Spleen (tissue), 11 donors: ENCODE data around the gene PFDN5. TPM values are rescaled to one million over a fixed set of nuclear protein-coding genes. Genes with fewer than 3 reads are reported as not detected.

ENCODE experiments used
- DNase-seq: peaks from one replicate; pipeline ENCODE4 v3.0.0-alpha.2; 2020
- H3K27ac ChIP-seq, 8 donors: fragments of 200-600 bp; sonication (generic) in 7 of 8; 1 replicate in 4 of 8; 2 replicates in 4 of 8; pipeline versions ENCODE4 v1.5.0 to v1.8.0; 2016 to 2021; ENCODE audit warnings: inconsistent platforms in 4 of 8, mild to moderate bottlenecking in 4 of 8, moderate library complexity in 1 of 8
- H3K27me3 ChIP-seq, 7 donors: fragments of 200-600 bp; sonication (generic) in 6 of 7; replicated peaks in 1 of 7; 1 replicate in 4 of 7; 2 replicates in 3 of 7; pipeline versions ENCODE4 v1.5.0 to v1.8.0; 2016 to 2021; ENCODE audit warnings: inconsistent platforms in 3 of 7, mild to moderate bottlenecking in 1 of 7
- H3K36me3 ChIP-seq, 6 donors: fragments of 200-600 bp; sonication (generic) in 5 of 6; 1 replicate in 4 of 6; 2 replicates in 2 of 6; pipeline versions ENCODE4 v1.5.0 to v1.8.0; 2016 to 2021; ENCODE audit warnings: inconsistent platforms in 2 of 6
- H3K4me1 ChIP-seq, 6 donors: fragments of 200-600 bp; sonication (generic) in 5 of 6; 1 replicate in 3 of 6; 2 replicates in 3 of 6; pipeline versions ENCODE4 v1.5.0 to v1.8.0; 2016 to 2021; ENCODE audit warnings: inconsistent platforms in 3 of 6
- H3K4me3 ChIP-seq, 8 donors: fragments of 200-600 bp; sonication (generic) in 7 of 8; 1 replicate in 4 of 8; 2 replicates in 4 of 8; pipeline versions ENCODE4 v1.5.0 to v1.8.0; 2016 to 2021; ENCODE audit warnings: inconsistent platforms in 4 of 8, mild to moderate bottlenecking in 4 of 8, moderate library complexity in 2 of 8
- H3K9me3 ChIP-seq, 8 donors: fragments of 200-600 bp; sonication (generic) in 7 of 8; 1 replicate in 4 of 8; 2 replicates in 4 of 8; pipeline versions ENCODE4 v1.5.0 to v1.8.0; 2016 to 2021; ENCODE audit warnings: inconsistent platforms in 4 of 8
- CTCF ChIP-seq, 11 experiments: fragments of 200-600 bp in 7 of 11; fragments of 450-650 bp in 4 of 11; sonication (generic) in 4 of 11; IDR thresholded peaks in 8 of 11; conservative IDR thresholded peaks in 3 of 11; 1 replicate in 7 of 11; 2 replicates in 4 of 11; pipeline versions ENCODE4 v1.4.0 to v1.8.0; 2016 to 2021; ENCODE audit warnings: antibody characterized with exemption in 11 of 11, inconsistent platforms in 4 of 11, mild to moderate bottlenecking in 1 of 11
- POLR2A ChIP-seq, 3 donors: fragments of 450-650 bp; IDR thresholded peaks; one replicate each; pipeline ENCODE4 v1.5.1; 2017; ENCODE audit warnings: antibody characterized with exemption in 3 of 3, mild to moderate bottlenecking in 1 of 3
- POLR2AphosphoS5 ChIP-seq, 3 donors: sonication (generic); formaldehyde crosslinking; IDR thresholded peaks; one replicate each; pipeline ENCODE4 v1.5.1; 2017; ENCODE audit warnings: antibody characterized with exemption in 3 of 3
- WGBS, 5 donors: extraction: QIAGEN DNeasy Blood & Tissue Kit in 3 of 5; methylation state at CpG; one replicate each; pipeline versions ENCODE4 v1.1.5 to v1.1.7; 2013 to 2018; 5-methylcytosine and 5-hydroxymethylcytosine counted together
- intact Hi-C: fragments of 100-400 bp; cut with DNase I; formaldehyde crosslinking; loops from one replicate; pipeline ENCODE4 v1.15.0; 2023; ENCODE audit warnings: low total_unique reads
- polyA plus RNA-seq, 3 donors: library from polyadenylated mRNA; stranded (reverse); fragments of 200-250 nt; gene quantifications; one replicate each; pipeline ENCODE4 v1.2.1, GENCODE V29; 2013
- total RNA-seq, 7 donors: library from RNA; depleted of rRNA in 3 of 7; stranded (reverse); fragments of >200 nt in 3 of 7; fragmentation: NEBNext Ultra II Directional in 4 of 7; extraction: Animal tissue kit (Norgen Biotek cat#: 25700) in 4 of 7; gene quantifications; one replicate each; pipeline versions ENCODE4 v1.1.0 to v1.2.1, GENCODE V29; 2016 to 2021
- donor health status: healthy with polysubstance abuse.
- donor health status: DM: no; HTN: no; CAD: no; lungs with moderate emphysema.
- donor health status: DM: no; HTN: no; CAD: no.
- donor health status: Bipolar disorder and iron deficiency.
- donor health status: healthy.
- donor health status: DM: no; HTN: no; CAD: no.
- donor health status: DM: yes; HTN: yes; CAD: no.

The PFDN5 gene
- total and polyA plus RNA-seq, 10 donors, result 399 to 2,525 (median 730) TPM

- Histone ChIP-seq H3K27me3 (no peaks in the 10 kb centered on the region), H3K4me1 (peaks cover 5 to 34% (median 23%) of the 10 kb centered on the region in 6 donors), H3K27ac (peak overlapping the region in 5 of 8 donors; percentile 61 to 80 (median 69)), H3K9me3 (no peaks in the 10 kb centered on the region), H3K36me3 (peaks cover 0 to 6% (median 0%) of the 10 kb centered on the region in 6 donors), H3K4me3 (peak overlapping the region; percentile 44 to 92 (median 72))
- WGBS, 5 donors, result 58 to 67% (median 65%) methylated on average over 17 to 20 of the region's 20 CpGs
- TF ChIP-seq CTCF (IDR thresholded peaks at IDR 0.05 in 8 of 11, conservative IDR thresholded peaks at IDR 0.05 in 3 of 11) (no peak), POLR2A (IDR thresholded peaks at IDR 0.05) (no peak), POLR2AphosphoS5 (IDR thresholded peaks at IDR 0.05) (no peak)
- no peak for DNase-seq
- intact Hi-C loops, result no loop called here
Measured at GRCh38 chr12:53268630-53269562, 26.4 kb upstream of the PFDN5 start.

DNA sequence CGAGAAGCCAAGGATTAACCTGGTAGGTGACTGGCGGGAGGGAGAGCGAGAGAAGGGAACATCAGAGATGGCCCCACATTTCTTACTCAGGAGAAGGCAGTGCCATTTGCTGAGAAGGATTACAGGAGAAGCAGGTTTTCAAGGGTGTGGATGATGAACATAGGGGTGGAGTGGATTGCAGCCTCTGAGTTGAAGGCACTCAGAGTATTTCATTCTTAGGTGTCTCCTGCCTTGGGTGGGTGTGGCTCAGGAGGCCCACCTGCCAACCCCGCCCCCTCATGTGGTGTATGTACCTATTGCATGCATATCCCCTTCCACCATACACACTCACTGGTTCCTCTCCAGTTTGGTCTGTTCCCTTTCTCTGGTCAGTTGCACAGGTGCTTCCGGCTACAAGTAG, 20.9 kb upstream of the PFDN5 start:
- no peaks in the 10 kb centered on the region for H3K27me3 ChIP-seq
- no peak overlapping the region for H3K4me3 ChIP-seq
- H3K27ac ChIP-seq, result no peak overlapping the region
- H3K9me3 ChIP-seq, result no peaks in the 10 kb centered on the region
- peaks cover 0 to 42% (median 0%) of the 10 kb centered on the region in 6 donors for H3K36me3 ChIP-seq
- intact Hi-C loops, result no loop called here
- no peak for TF ChIP-seq POLR2AphosphoS5 (IDR thresholded peaks at IDR 0.05)
- TF ChIP-seq CTCF (IDR thresholded peaks at IDR 0.05 in 8 of 11, conservative IDR thresholded peaks at IDR 0.05 in 3 of 11), result no peak
- TF ChIP-seq POLR2A (IDR thresholded peaks at IDR 0.05), result no peak
- 92 to 98% (median 97%) methylated on average over 5 of the region's 5 CpGs for WGBS, 5 donors
- no peak for DNase-seq
- H3K4me1 ChIP-seq, result peaks cover 0 to 7% (median 2%) of the 10 kb centered on the region in 6 donors

GRCh38 chr12:53276511-53276910, 18.8 kb upstream of the PFDN5 start:
- TF ChIP-seq POLR2A (IDR thresholded peaks at IDR 0.05) (no peak), POLR2AphosphoS5 (IDR thresholded peaks at IDR 0.05) (no peak), CTCF (IDR thresholded peaks at IDR 0.05 in 8 of 11, conservative IDR thresholded peaks at IDR 0.05 in 3 of 11) (no peak)
- Histone ChIP-seq H3K4me3 (no peak overlapping the region), H3K4me1 (no peaks in the 10 kb centered on the region)

DNA sequence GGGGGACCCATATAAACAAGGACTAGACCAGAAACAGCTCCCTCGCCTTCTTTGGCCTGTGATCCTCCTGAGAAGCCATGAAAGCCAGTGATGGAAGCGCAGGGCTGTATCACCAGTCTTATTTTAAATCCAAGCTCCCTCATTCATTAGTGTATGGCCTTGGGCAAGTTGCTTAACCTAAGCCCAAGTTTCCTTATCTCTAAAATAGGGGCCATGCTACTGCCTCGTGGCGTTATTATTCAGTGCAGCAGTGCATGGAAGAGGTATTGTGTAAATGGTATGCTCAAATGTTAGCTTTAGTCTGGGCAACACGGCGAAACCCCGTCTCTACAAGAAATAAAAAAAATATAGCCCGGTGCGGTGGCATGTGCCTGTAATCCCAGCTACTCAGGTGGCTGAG, 17.4 kb upstream of the PFDN5 start:
- H3K4me3 ChIP-seq, result no peak overlapping the region
- no peak for TF ChIP-seq POLR2A (IDR thresholded peaks at IDR 0.05)
- no peak for TF ChIP-seq POLR2AphosphoS5 (IDR thresholded peaks at IDR 0.05)
- TF ChIP-seq CTCF (IDR thresholded peaks at IDR 0.05 in 8 of 11, conservative IDR thresholded peaks at IDR 0.05 in 3 of 11), result no peak
- H3K9me3 ChIP-seq, result no peaks in the 10 kb centered on the region
- WGBS, 5 donors, result 95 to 97% (median 96%) methylated on average over 9 of the region's 9 CpGs
- DNase-seq, result no peak
- H3K36me3 ChIP-seq, result peaks cover 0 to 71% (median 0%) of the 10 kb centered on the region in 6 donors
- H3K4me1 ChIP-seq, result peaks cover 0 to 5% (median 0%) of the 10 kb centered on the region in 6 donors
- H3K27me3 ChIP-seq, result no peaks in the 10 kb centered on the region
- H3K27ac ChIP-seq, result no peak overlapping the region
- intact Hi-C loops, result no loop called here

More at GRCh38 chr12:53276511-53276910, 18.8 kb upstream of the PFDN5 start:
- peaks cover 0 to 56% (median 0%) of the 10 kb centered on the region in 6 donors for H3K36me3 ChIP-seq
- 95 to 100% (median 98%) methylated on average over 1 to 11 of the region's 11 CpGs for WGBS, 5 donors
- H3K9me3 ChIP-seq, result no peaks in the 10 kb centered on the region
- no peak for DNase-seq
- H3K27me3 ChIP-seq, result no peaks in the 10 kb centered on the region
- H3K27ac ChIP-seq, result no peak overlapping the region
- intact Hi-C loops, result no loop called here
